Urothelium cell line (cell line): ENCODE results near the gene FKBP14.

Experiments used
- DNase-seq: peaks from one replicate; pipeline ENCODE4 v3.0.0; 2011; ENCODE audit warnings: low spot score, mixed read lengths
- FAIRE-seq: peaks from 2 replicates; lab custom pipeline; 2011; peaks lifted over from hg19 to GRCh38; lab: Jason Lieb, UNC

The FKBP14 gene

GRCh38 chr7:30036220-30036619 is 9.7 kb upstream of the FKBP14 start:
- FAIRE-seq (no peak), DNase-seq (no peak)

DNA sequence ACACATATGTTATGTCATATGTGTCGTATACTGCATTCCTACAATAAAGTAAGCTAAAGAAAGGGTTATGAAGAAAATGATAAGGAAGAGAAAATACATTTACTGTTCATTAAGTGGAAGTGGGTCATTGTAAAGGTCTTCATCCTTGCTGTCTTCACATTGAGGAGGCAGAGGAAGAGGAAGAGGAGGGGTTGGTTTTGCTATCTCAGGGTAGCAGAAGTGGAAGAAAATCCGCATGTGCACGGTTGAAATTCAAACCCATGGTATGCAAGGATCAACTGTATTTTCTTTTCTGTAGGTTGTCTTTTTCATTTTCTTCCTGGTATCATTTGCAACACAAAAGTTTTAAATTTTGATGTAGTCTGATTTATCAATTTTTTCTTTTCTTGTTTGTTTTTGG is 8.0 kb upstream of the FKBP14 start:
- FAIRE-seq: no peak
- no peak for DNase-seq

GRCh38 chr7:30032310-30033125 is 6.0 kb upstream of the FKBP14 start:
- FAIRE-seq: no peak
- no peak for DNase-seq

DNA sequence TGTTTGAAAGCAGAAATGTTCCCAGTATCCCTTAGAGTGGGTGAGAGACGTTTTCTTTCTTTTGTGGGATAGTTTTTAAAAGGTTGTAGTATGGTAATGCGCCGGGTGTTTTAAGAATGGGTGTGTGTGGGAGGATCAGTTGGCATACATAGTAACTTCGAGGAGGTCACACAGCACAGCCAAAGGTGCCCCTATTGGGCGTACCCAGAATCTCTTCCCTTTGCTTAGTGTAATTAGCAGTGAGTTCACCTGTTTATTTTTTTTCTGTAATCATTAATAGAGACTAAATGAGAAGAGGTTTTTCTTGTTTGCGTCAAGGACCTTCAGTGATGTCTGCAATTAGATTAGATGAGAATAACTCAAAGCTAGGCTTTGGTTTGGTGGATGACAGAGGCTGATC is 3.2 kb upstream of the FKBP14 start:
- DNase-seq (peak; percentile 29), FAIRE-seq (no peak)

DNA sequence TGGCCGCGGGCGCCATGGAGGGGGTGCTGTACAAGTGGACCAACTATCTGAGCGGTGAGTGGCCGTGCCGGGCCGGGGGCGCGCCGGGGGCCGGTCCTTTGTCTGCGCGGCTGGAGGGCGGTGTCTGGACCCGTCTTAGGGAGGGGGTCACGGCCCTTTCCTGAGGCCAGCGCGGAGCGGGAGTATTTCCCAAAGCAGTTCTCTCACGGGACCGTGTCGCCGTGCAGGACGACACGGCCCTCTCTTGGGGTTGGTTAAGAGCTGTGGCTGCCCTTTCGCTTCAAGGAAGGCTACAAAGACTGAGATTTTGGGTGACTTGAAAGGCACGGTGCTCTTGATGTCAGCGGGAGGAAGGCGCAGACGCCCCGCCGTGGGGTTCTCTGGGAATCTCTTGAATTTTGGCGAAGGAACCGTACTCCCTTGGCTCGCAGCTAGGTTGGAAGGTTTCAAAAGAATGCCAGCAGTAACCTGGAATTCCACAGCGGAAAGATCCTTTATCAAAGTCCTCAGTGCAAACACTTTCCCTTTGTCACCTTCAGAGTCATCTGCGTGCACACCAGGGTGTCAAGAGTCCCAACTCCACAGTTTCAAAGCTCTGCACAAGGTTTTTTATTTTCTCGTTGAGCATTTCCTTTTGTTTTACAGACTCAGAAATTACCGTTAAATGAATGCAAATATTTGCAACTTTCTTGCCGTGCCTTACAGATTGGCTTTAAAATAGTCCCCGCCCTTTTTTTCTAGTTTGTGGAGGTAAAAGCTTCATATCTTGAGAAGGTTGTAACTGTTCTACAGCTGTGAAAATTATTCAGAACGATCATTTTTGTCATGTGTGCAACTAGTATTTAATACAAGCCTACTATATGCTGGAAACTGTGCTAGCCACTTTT is 2.5 kb upstream of the FKBP14 start:
- no peak for FAIRE-seq
- peak; percentile 58 for DNase-seq

DNA sequence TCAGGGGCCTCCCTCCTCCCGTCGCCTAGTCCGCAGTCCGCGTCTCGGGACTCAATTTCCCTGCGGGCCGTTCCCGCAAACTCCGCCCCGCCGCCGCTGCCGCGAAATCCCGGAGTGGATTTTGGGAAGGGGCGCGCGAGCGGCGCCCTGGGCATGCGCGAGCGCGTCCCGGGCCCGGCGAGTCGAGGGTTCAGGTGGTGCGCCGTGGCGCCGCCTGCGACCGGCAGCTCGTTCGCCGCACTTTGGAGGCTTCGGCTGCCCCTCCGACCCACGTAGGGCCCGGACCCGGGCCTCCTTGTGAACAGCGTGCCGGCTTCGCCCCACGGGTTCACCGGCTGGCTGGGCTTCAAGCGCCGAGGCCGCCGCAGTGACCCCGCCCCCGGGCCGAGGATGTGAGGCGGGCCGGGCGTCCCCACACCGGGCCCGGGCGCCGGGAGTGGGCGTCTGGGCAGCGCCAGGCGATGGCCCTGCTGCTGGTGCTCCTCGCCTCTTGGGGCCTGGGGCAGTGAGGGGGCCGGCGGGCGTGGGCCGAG is 1.8 kb upstream of the FKBP14 start, which contains the start of gene PLEKHA8:
TSS of gene PLEKHA8 (plus strand) at position 197 of the 533 bp plus-strand sequence. CDS start 351 bp downstream, outside the sequence.
- DNase-seq: peak; percentile 95
- peak; percentile 48 for FAIRE-seq

- FAIRE-seq: no peak
- no peak for DNase-seq
Measured at GRCh38 chr7:30027740-30028215, 1.3 kb upstream of the FKBP14 start.

- DNase-seq (peak; percentile 23), FAIRE-seq (no peak)
Measured at GRCh38 chr7:30027065-30027456, 559 bp upstream of the FKBP14 start.

- FAIRE-seq: no peak
- no peak for DNase-seq
Measured at GRCh38 chr7:30023524-30023923, 3.0 kb downstream of the FKBP14 start.

GRCh38 chr7:30022991-30023390 is 3.5 kb downstream of the FKBP14 start:
- FAIRE-seq (no peak), DNase-seq (no peak)

DNA sequence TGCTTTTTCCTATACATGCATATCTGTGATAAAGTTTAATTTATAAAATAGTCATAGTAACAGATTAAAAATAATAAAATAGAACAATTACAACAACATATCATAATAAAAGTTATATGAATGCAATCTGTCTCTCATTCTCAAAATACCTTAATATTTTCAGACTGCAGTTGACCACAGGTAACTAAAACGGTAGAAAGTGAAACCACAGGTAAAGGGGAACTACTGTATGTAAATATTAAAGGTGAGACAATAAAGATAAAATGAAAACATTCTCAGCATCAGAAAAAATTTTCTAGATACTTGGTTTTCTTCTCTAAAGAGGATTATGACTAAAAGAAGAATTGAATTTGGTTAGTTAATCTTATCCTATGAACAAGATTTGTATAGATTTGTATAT is 6.0 kb downstream of the FKBP14 start:
- DNase-seq (no peak), FAIRE-seq (no peak)

DNA sequence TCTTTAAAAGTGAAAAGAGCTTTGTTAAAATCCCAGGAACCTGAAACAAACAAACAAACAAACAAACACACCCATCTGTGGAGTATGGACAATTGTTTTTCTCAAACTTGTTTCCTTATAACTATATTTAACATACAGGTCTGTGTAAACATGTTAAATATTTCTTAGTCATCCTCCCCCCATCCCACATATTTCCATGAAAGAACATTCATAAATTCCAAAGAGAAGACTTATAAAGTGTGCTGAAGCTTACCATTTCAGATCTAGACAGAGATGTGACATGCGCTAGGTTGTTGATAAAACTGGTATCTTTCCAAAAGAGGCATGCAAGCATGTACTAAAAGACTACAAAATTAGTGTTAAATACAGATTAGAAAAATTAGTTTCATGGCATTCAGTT is 6.5 kb downstream of the FKBP14 start:
- DNase-seq (no peak), FAIRE-seq (no peak)

DNA sequence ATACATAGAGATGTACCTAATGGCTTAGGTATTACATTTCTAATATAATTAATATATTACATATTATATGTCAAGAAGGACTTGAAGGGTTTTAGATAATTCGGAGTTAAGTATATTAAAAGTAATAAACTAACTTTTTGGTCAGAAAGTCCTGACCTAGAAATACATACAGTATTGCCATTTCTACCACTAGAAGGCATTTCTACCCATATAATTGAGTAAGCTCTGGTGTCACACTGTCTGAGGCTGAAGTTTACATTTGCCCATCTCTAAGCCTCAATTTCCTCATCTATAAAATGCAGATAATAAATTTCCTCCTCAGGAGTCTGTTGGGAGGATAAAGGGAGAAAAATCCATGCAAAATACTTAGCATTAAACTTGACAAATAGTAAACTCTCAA is 7.1 kb downstream of the FKBP14 start:
- DNase-seq (no peak), FAIRE-seq (no peak)

GRCh38 chr7:30018451-30018850 is 8.1 kb downstream of the FKBP14 start:
- DNase-seq (no peak), FAIRE-seq (no peak)

GRCh38 chr7:30012757-30013156 is 13.7 kb downstream of the FKBP14 start:
- FAIRE-seq (no peak), DNase-seq (no peak)

- no peak for FAIRE-seq
- DNase-seq: no peak
Measured at GRCh38 chr7:30010021-30010420, 16.5 kb downstream of the FKBP14 start.

DNA sequence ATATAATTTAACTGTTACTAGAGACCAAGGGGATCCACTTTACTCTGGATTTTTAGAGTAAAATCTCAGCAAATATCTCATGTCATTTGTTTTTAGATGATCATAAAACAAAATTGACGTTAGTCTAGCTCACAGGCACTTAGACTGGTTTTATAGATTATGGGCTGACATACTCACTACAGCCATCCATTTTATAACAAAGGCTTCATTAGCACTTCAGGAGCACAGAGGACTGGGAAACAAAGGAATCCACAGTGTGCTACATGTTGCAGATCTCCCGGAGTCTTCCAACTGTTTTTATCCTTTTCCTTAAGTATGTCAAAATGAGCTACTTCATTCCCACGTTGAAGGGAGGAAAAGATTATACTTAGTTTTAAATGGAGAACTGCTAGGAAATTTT is 21.0 kb downstream of the FKBP14 start:
- DNase-seq (no peak), FAIRE-seq (no peak)

DNA sequence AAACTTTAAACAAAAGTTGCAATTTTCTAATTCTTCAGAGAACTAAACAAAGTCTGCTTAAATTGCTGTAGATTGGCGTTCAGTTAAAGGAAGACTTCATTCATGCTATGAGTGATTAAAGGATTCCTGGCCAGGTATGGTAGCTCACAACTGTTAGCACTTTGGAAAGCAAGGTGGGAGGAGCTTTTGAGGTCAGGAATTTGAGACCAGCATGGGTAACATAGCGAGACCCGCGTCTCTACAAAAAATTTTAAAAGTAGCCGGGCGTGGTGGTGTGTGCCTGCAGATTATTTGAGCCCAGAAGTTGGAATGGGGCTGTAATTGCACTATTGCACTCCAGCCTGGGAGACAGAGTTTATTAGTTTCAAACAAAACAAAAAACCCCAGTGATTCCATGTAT is 23.4 kb downstream of the FKBP14 start:
- no peak for DNase-seq
- FAIRE-seq: no peak

DNA sequence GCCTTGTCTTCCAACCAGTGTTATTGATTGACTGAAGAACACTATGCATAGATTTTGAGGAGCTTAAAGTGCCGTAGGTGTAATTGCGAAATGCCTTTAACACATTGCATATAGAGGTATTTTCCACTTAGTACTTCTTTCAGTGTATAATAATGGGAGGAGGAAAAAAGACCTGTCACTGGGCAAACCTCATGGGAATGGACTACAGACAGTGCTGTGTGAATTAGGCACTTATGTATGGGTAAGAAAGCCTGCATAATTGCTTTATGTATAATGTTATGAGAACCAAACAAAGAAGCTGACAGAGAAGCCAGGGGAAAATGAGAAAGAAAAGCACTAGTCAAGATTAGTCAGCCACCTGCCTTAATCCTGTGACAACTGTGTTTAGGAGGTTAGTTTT is 24.5 kb downstream of the FKBP14 start:
- FAIRE-seq (no peak), DNase-seq (no peak)

- no peak for DNase-seq
- no peak for FAIRE-seq
Measured at GRCh38 chr7:29998489-29998888, 28.0 kb downstream of the FKBP14 start.

DNA sequence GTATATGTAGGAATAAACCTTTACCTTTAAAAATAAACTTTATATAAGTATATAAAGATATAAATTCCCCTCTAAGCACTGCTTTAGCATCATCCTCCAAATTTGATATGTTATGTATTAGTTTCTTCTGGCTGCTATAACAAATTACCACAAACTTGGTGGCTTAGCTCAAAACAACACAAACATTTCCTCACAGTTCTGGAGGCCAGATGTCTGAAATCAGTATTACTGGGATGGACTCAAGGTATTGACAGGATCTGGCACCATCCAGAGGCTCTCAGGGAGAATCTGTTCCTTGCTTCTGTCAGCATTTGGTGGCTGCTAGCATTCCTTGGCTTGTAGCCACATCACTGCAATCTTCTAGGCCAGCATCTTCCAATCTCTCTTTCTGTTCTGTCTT is 30.2 kb downstream of the FKBP14 start:
- FAIRE-seq (no peak), DNase-seq (no peak)

- DNase-seq: no peak
- no peak for FAIRE-seq
Measured at GRCh38 chr7:29995652-29996051, 30.9 kb downstream of the FKBP14 start.
